Fibroblast of skin of back (primary cell): ENCODE measurements around the gene MYH9.

Experiments used
- DNase-seq: peaks from one replicate; pipeline ENCODE4 v3.0.0-alpha.2; 2013

Gene MYH9

DNA sequence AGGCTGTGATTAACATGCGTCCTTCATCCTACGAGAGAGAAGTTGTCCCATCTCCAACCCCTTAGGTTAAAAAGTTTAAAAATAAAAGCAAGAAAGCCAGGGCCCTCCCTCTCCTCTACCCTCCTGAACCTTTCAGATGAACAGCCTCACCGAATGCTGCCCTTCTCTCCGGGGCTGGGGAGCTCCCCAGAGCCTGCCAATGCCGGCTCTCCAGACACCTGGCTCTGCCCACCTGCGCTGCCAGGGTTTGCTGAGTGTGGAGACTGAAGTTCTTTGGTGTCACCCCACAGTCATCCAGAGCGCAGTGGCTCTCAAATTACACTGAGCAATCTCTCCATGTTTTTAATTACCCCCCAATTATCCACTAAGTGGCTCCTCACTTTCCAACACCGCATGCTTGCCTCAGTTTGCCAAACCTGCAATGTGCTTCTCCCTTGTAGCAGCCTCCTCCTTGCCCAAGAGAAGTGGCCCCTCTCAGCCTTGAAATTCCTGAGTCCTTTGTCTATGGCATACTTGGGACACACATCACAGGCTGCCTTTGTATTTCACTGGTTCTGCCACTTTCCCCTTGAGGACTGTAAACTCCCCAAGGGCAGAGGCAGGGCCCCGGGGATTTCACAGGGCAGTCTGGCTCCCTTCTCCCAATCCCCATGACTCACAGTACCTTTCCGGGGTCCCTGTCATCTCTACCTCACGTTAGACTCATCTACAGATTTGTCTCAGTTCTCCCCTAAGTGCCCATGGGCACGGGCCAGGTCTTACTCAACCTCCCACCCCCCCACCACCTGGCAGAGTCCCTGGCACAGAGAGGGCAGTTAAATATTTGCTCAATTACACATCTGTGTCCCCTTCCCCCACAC, 2.0 kb downstream of the MYH9 start:
- peak; percentile 68 for DNase-seq

DNA sequence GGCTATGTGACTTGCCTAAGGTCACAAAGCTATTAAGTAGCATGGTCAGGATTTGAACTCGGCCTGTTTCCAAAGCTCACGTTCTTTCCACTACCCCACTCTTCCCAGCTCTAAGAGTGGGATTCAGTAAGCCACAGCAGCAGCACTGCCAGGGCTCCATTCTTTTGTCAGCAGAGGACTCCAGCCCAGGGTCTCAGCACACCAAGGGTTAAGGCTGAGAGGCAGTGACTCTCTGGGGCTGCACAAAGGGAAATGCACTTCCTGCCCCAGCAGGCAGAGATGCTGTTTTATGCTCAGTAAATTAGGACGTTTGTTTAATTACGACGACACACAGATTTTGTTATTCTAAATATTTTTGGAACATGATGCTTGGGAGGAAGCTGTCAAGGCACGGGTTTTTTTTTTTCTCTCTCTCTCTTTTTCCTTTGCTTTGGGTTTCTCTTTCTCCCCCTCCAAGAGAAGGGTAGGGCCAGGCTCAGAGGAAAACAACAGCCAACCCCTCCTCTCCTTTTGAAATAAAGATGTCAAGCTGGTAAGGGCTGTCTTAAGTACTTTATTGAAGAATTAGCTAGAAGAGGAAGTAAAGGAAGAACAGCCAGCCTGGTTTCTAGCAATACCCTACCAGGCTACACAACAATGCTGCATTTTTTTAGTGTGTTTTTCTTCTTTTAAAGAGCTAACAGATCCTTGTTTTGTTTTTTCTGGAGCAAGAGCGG, 2.8 kb downstream of the MYH9 start:
- DNase-seq, result peak; percentile 55

DNA sequence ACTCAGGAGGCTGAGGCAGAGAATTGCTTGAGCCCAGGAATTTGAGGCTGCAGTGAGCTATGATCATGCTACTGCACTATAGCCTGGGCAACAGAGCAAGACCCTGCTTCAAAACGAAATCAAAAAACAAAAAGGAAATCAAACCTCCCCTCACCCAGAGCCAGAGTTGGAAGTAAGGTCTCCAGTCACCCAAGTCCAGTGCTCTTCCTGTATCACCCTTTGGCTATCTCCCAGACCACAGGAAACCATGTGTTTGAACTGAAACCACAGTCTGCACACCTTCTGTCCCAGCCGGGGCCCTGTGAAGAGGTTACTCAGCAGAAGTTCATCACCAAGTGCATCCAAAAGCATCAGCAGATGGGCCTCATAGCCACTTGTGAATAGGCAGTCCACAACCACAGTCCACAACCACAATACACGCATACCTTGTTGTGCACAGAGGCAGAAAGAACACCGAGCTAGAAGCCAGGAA, 4.6 kb downstream of the MYH9 start:
- DNase-seq, result peak; percentile 58

DNA sequence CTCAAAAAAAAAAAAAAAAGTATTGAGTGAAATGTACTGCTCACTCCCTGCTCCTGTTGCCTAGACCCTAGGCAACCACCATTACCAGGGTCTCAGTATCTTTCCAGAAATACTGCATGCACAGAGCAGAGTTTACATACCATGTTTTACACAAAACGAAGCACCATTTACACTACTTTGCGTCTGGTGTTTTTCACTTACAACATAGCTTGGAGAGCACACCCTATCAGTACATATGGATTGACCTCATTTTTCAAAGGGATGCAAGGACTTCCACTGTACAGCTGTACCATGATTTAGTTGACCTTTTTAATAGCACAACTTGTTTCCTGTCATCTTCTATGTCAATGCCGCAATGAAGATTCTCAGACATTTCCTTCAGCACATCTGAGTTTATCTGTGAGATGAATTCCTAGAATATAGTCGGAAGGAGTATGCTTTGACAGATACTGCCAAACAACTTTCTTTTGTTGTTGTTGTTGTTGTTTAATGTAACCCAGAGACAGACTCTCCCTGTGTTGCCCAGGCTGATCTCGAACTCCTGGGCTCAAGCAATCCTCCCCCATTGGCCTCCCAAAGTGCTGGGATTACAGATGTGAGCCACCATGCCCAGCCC, 6.1 kb downstream of the MYH9 start:
- no peak for DNase-seq

DNA sequence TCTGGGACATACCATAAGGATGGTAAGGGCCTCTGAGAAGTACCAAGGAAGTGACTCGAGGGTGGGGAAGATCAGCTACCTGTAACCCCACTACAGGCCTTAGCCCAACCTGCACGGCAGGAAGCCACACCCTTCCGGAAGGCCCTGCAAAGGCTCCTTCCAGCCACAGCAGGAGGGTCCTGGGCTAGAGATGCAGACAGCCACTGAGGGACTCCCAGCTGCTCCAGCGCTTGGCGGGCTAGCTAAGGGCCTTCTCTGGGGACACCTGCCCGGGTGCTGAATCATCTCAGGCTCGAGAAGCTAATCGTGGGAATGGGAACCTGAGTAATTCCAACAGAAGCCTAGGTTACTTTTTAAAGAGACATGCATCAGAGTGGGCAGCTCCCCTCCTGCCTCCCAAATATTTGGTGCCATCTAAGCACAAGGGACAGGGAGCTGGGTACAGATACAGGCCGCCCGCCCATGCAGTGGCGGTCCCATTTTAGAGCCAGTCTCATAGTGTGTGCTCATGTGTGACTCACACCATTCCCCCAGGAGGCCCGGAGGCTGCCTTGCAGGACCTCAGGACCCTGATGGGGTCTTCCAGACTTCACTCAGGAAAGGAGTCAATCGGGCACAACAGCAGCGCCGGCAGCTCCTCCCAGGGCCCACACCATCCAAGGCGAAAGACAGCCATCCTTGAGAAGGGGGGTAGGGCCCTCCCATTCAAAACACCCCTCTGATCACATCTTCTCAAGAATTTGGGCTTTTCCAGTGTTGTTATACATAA, 8.0 kb downstream of the MYH9 start:
- DNase-seq, result no peak

DNA sequence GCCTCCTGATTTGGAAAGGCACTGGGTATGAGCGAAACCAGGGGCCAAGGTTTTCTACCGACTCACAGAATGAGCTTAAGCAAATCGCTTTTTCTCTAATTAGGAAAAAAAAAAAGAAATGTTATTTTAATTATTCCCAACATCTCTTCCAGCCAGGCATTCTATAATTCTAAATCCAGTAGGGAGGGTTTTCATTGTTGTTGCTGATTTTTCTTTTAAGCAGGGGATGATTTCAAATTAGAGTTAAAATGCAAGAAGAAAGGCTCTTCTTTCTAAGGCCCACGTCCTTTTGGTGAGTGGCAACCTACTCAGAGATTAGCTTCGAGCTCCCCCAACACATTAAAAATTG, 8.9 kb downstream of the MYH9 start:
- no peak for DNase-seq

DNA sequence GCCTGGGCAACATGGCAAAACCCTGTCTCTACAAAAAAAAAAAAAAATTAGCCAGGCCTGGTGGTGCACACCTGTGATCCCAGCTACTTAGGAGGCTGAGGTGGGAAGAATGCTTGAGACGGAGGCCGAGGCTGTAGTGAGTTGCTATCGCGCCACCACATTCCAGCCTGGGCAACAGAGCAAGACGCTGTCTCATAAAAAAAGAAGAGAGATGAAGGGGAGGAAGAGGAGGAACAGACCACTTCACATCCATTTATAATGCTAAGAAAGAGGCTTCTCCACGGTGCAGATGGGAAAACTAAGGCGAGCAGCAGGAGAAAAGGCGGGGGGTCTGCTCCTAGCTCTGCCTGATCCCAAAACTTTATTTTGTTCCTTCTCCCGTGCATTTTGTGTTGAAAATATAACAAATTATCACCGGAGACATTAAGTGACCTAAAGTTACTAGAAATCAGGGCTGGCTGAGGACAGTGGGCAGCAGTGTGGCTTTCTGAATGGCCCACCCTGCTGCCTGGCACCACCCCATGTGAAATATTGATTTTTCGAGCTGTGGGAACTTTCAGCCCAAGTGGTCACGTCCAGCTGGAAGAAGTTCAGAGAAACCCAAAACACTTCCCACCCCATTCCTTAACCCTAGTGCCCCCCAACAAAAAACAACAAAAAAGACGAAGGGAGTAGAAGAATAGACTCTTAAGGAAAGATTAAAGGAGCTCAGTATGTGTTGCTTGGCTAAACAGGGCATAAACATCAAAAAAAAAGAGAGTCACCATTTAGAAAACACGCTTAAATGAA, 9.5 kb downstream of the MYH9 start:
- no peak for DNase-seq

DNA sequence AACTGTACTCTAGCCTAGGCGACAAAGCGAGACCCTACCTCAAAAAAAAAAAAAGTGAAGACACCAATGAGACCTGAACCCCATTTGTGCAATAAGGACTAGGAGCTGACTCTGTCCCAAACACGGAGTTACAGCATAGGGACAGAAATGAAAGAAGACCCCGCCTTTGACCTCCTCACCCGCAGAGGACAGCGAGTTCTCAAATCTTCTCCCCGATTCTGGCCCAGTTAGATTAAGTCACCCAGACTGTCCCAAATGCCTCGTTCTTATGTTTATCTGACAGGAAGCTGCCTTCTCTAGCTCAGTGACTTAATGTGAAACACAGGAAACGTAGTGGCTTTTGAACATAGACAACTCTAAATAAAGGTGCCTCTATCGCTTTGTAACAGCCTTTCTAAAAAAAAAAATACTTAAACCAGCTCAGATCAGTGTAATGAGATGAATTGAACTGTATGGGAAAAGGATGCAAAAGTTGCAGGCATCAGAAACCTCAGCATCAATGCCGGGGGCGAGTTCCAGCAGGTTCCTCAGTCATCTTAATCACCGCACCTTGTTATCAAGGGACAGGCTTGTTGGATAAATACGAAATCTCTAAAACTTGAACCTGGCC, 10.6 kb downstream of the MYH9 start:
- DNase-seq, result no peak

DNA sequence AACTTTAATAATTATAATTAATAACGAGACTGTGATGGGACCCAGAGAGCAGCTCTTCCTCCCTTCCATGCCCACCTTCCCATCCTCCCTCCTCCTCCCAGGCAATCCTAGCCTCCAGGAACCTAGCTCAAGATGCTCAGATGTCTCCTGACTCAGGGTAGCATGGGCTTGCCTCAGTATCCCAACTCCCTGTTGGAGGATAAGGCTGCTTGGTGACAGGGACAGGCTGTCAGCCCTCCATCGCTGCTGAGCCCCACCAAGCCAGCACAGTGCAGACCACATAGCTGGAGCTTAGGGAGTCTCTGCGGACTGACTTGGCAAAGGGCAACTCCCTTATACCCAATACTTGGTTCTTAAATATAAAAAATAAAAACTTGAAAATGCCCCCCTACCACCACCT, 11.5 kb downstream of the MYH9 start:
- no peak for DNase-seq

DNA sequence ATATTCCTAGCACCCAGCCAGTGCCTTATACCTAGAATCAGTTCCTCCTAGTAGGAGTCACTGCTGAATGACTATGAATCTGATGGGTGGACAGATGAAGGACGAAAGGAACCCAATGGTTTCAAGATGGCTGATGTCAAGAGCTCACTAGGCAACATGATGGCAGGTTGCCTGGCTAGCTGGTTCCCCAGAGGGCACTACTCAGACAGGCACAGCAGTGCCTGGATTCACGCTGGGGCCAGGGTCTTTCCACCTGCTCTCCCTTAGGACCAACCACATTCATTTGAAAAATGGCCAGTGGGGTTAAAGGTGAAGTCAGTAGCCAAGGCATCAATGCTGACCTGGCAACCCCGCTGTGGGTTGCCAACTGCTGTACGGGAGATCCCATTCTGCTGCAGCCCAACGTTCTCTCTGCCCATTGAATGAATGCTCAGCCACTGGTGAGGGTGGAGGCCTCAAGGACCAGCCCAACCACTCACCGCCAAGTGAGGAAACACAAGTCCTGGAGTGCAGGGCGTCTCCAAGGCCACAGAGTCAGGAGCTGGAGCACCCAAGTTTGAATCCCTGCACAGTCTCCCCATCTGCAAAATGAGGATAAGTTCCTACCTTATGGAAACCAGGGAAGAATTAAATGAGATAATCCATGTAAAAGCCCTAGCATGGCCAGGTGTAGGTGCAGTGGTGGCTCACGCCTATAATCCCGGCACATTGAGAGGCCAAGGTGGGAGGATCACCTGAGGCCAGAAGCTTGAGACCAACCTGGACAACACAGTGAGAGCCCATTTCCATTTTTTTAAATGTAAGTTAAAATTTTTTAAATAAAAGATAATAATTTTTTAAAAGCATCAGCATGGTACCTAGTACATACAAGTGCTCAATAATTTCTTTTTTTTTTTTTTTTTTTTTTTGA, 12.4 kb downstream of the MYH9 start:
- DNase-seq, result no peak

DNA sequence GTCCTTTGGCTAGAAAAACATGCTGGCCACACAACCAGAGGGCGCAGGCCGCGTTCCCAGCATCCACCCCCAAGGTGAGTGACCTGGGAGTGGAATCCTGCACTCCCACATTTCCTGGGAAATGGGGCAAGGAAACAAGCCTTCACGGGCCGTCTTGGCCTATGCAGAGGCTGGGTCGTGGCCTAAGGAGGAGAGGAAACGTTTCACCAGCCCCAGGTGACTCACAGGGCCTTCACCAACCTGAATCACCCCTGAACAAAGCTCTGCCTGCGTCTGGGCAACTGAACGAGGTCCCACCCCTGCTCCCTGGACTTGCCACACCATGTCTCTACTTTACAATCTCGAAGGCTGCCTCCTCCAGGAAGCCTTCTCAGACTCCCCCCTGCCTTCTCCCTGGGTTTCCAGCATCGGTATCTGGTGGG, 13.2 kb downstream of the MYH9 start:
- DNase-seq, result no peak

DNA sequence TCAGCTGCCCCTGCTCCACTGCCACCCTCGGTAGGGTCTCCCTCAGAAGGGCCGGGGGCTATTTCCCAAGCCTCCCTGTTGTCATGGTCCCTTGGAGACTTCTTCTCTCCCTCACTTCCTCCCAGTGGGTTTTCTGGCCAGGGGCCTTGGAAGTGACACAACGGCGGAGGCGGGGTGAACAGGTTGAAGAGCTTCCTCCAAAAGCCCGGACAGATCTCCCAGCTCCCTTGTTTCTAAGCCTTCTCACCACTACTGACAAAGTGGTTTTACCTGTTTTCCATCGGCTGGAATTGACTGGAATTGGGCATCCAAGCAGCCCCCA, 14.5 kb downstream of the MYH9 start:
- no peak for DNase-seq

DNA sequence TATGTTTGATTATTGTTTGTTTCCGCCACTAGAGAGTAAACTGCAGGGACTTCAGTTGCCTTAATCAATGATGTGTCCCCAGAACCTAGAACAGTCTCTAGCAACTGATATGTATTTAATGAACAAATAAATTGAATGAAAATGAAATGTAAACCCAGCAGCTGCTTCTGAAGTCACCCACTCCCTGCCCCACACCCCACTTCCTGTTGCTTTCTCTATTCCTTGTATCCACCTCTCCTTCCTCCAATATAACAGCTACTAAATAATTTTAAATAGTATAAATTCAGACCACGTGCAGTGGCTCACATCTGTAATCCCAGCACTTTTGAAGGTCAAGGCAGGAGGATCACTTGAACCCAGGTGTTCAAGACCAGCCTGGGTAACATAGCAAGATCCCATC, 15.8 kb downstream of the MYH9 start:
- DNase-seq, result no peak

DNA sequence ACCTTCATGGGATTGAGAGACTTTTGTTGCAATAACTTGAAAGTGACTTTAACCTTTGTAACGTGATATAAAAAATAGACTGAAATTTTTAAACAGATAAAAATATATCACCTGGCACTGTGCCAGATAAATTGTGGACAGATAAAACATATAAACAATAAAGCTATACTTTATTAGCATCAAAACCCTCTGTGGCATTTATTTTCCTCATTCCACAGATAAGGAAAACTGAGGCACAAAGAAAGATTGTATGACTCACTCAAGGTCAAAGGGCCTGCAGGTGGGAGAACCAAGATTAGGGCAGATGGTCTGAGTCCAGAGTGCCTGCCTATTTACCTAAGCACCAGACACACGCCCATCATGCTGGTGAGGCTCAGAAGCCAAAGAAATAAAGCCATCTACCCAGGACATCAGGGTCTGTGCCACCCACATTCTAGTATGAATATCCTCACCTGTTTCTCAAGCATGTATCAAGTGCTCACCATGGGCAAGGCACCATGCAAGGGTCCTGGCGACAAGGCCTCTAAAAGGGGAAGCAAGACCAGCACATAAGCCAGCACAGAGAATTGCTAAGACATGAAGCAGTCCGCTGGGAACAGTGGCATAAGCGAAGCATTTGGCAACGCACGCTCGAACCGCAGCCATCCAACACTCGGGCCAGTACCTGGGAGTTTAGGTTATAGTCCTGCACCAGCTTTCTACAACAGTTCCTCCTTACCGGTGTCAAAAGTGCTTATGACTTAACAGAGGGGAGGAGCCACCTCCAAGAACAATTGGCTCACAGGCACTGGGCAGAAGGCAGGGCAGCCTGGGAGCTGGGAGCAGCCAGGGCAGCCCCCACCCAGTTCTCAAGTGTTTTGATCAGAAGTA, 17.6 kb downstream of the MYH9 start:
- DNase-seq, result peak; percentile 35

DNA sequence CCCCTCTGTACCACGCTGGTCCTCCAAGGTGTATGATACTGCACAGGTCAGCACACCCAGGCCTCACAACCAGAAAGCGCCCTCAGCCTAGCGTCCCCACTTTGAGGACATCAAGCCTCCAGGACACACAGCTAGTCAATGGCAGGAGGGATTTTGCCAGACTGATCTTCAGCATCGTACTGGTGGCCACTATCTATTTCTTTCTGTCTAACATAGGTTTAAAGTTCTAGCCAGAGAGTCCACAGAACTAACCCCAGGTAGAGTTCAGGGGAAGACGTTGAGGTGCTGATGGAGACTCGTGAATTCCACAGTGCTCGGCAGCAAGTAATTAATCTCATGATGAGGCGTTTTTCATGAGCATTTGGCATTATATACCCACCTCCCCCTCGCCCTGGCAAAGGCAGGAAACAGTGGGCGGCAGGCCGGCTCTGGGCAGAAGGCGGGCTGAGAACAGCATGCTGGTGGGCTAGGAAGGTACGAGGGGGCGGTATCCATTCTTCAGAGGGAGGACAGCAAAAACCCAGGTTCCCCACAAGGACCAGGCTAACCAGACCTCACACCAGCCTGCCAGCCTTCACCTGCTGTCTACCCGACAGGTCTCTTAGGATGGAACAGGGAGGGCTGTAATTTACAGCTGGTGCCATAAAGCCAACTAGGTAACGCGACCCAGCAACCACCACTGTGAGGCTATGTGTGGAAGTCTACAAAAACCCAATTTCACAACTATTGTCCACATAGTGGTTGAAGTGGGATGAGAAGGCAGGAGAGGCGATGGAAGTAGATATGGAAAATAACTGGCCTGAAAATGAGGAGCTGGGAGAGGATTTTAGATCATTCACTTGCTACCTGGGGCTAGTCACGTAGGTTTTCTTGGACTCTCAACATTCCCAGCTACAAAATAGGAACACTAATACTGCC, 18.5 kb downstream of the MYH9 start:
- DNase-seq, result no peak

DNA sequence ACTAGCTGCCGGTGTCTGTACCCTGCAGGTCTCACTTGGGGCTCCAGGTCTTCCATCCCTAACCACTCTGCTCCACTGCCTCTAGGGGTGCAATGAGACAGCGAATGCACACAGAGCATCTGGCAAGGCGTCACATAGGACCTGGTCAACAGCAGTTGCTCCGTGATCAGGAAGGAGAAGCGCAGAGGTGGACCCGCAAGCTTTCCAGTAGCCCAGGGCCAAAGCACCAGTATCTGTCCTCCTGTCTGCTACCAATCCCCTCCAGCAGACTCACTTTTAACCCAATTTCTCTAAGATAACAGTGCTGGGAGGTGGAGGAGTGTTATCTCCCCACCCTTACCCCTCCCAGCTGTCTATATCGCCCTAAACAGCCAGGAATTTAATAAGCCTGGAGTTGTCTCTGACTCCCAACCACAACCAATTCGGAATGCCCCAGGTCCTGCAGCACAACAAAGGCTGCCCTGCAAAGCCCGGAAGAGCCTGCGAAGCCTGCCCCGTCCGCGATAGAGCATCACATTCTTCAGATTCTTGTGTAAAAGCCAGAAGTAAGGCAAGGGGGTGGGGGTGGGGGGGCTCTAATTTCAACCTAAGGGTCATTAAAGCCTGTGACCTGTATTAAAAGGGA, 19.3 kb downstream of the MYH9 start:
- DNase-seq, result peak; percentile 89

DNA sequence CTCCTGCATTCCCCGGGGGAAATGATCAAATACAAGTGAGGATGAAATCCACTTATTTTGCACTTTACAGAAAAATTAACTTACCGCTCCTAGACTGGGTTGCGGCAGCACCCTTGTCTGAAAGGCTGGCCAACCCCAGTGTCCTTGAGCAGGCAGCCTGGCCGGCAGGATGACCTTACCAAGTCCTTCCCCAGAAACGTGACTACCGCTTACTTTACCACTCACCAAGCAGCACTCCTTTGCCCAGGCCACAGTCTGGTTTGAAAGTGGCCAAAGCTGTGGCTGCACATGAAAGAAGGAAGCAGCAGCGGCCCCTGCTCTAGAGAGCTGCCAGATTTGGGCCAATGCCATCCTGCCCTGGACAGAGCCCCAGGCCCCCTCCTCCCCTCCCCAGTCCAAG, 20.3 kb downstream of the MYH9 start:
- DNase-seq, result no peak

DNA sequence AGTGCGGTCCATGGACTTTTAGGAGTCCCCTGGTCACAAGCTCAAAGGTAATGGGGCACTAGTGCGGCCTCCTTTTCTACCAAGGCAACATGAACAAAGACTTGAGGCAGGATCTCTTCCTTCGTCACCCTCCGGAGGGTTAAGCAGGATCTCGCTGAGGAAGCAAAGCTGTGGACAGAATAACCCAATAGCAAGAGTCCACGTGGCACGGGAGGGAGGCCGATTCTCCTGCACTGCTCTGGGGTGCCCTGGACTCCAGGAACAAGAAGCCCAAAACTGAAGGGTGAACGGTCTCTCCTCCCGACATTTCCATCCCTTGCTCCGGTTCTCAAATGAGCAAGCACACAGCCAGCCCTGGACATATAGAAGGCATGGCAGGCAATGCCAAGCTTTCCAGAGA, 20.7 kb downstream of the MYH9 start:
- DNase-seq, result no peak
